ENCODE measurements around the gene MYD88.

MYD88 gene

GRCh38 chr3:38168151-38169026 lies 29.9 kb downstream of the MYD88 start:
- no peak for DNase-seq

- DNase-seq = no peak
These were observed 30.5 kb downstream of the MYD88 start for GRCh38 chr3:38169027-38169317.

- no peak for DNase-seq
These were observed 32.3 kb downstream of the MYD88 start for GRCh38 chr3:38170722-38171121.

GRCh38 chr3:38171622-38172021 lies 33.2 kb downstream of the MYD88 start:
- DNase-seq = no peak

GRCh38 chr3:38173834-38174418 lies 35.5 kb downstream of the MYD88 start:
- DNase-seq = no peak

- no peak for DNase-seq
These were observed 38.7 kb downstream of the MYD88 start for GRCh38 chr3:38177181-38177580.

- no peak for DNase-seq
These were observed 48.3 kb downstream of the MYD88 start for GRCh38 chr3:38186781-38187180.

- DNase-seq = no peak
These were observed 52.0 kb downstream of the MYD88 start for GRCh38 chr3:38190481-38190881.

All from CD4-positive, alpha-beta T cell treated with Interleukin-17A for 4 hours (primary cell).